K562 (cell line): ENCODE results near the gene ABHD1. TPM values are rescaled to one million over a fixed set of nuclear protein-coding genes. Genes with fewer than 3 reads are reported as not detected.

Experiments
- ETS2 ChIP-seq: IDR thresholded peaks from 2 replicates; pipeline ENCODE4 v1.6.1; 2016; ENCODE audit warnings: borderline replicate concordance, missing genetic modification characterization, mild to moderate bottlenecking, moderate library complexity, missing compliant biosample characterization; ENCODE audit not compliant: poor library complexity, severe bottlenecking
- MLLT1 ChIP-seq, 2 experiments: fragments of 450-650 bp; IDR thresholded peaks; 2 replicates each; pipeline ENCODE4 v1.6.1; 2016
- NCOA1 ChIP-seq: fragments of 450-650 bp; IDR thresholded peaks from 2 replicates; pipeline ENCODE4 v1.6.1; 2016; ENCODE audit warnings: low read depth
- PRDM10 ChIP-seq: fragments of 450-650 bp; IDR thresholded peaks from 2 replicates; pipeline ENCODE4 v1.6.1; 2018; ENCODE audit not compliant: partially characterized antibody
- REST ChIP-seq, 2 experiments: fragments of 450-650 bp; formaldehyde crosslinking in 1 of 2; IDR thresholded peaks; 2 replicates each; pipeline versions ENCODE4 v1.4.0 to v1.6.1; 2014 to 2020; ENCODE audit warnings: mild to moderate bottlenecking in 2 of 2, borderline replicate concordance in 1 of 2, low read depth in 1 of 2
- SAP30 ChIP-seq: fragments of 200-600 bp; sonication (generic); IDR thresholded peaks from 2 replicates; pipeline ENCODE4 v1.6.1; 2012; ENCODE audit warnings: borderline replicate concordance, low read depth, mild to moderate bottlenecking, moderate library complexity, low read length, control low read depth, inconsistent platforms; ENCODE audit not compliant: insufficient read depth, poor library complexity, severe bottlenecking
- SRSF7 ChIP-seq: fragments of 200-400 bp; formaldehyde crosslinking; optimal IDR thresholded peaks from 2 replicates; pipeline ENCODE3; 2017; ENCODE audit warnings: mild to moderate bottlenecking, low read depth, low read length
- TRIM25 ChIP-seq: fragments of 450-650 bp; IDR thresholded peaks from 2 replicates; pipeline ENCODE4 v1.7.0; 2016; ENCODE audit warnings: borderline replicate concordance
- U2AF2 ChIP-seq: fragments of 200-400 bp; formaldehyde crosslinking; optimal IDR thresholded peaks from 2 replicates; pipeline ENCODE3; 2017; ENCODE audit warnings: low read depth, mild to moderate bottlenecking, low read length
- ZNF79 ChIP-seq: fragments of 250-450 bp; sonication (Bioruptor Pico); IDR thresholded peaks from 2 replicates; pipeline ENCODE4 v1.4.0; 2020; ENCODE audit warnings: low read depth, mild to moderate bottlenecking, moderate library complexity
- polyA plus RNA-seq, 8 experiments: library from polyadenylated mRNA; depleted of rRNA in 4 of 8; stranded (reverse) in 5 of 8; unstranded in 3 of 8; fragments of >200 nt; fragmentation: Nextera tagmentation in 2 of 8; fragmentation: Illumina TruSeq in 1 of 8; extraction: Ambion mirVana in 2 of 8; extraction: Trizol in 1 of 8; gene quantifications; 2 replicates each; pipeline versions ENCODE4 v1.2.1 to v1.2.3, GENCODE V29; 2011 to 2014; ENCODE audit warnings: inconsistent platforms in 1 of 8, missing spikeins in 1 of 8
- total RNA-seq, 7 experiments: library from RNA; depleted of rRNA in 6 of 7; stranded (reverse); fragments of >200 nt in 6 of 7; fragmentation: Illumina TruSeq in 2 of 7; extraction: Trizol in 2 of 7; gene quantifications; 2 replicates each; pipeline versions ENCODE4 v1.2.1 to v1.2.3, GENCODE V29; 2011 to 2021; ENCODE audit warnings: low replicate concordance in 1 of 7

Gene ABHD1
- total and polyA plus RNA-seq, 9 of the 15 experiments (the other 6 are each of a cell fraction or from before 2014, with no cell fraction given), result 0.10 to 0.16 (median 0.11) TPM; not detected in 5

- peak; percentile 36; the same call in 1 of the 2 replicates for TF ChIP-seq REST (IDR thresholded peaks at IDR 0.05; ENCODE audit: borderline replicate concordance)
- no peak for TF ChIP-seq REST (CRISPR knock-in tag; IDR thresholded peaks at IDR 0.05; ENCODE audit: low read depth)
- no peak for TF ChIP-seq U2AF2
- no peak for TF ChIP-seq MLLT1 (IDR thresholded peaks at IDR 0.05)
- TF ChIP-seq SRSF7, result no peak
- no peak for TF ChIP-seq ETS2 (tag)
- TF ChIP-seq NCOA1, result peak; percentile 46; the same call in 1 of the 2 replicates
- no peak for TF ChIP-seq SAP30
- no peak for TF ChIP-seq TRIM25
- TF ChIP-seq PRDM10, result no peak
- TF ChIP-seq ZNF79 (CRISPR knock-in tag), result no peak; the same call in 1 of the 2 replicates
Observed at GRCh38 chr2:27092696-27093429, 30.8 kb upstream of the ABHD1 start (continued).
